HG03060 (cell line): Measurements from ENCODE around the gene GAB1.
A peak's percentile ranks its signal among the peaks of the same experiment; 100 is the strongest.

ENCODE experiments used
- ATAC-seq: cut with Tn5 transposase; IDR thresholded peaks from one replicate; pipeline ENCODE4 v1.9.1; 2021; ENCODE audit warnings: low read depth, moderate number of reproducible peaks; ENCODE audit not compliant: unreplicated experiment

The GAB1 gene

DNA sequence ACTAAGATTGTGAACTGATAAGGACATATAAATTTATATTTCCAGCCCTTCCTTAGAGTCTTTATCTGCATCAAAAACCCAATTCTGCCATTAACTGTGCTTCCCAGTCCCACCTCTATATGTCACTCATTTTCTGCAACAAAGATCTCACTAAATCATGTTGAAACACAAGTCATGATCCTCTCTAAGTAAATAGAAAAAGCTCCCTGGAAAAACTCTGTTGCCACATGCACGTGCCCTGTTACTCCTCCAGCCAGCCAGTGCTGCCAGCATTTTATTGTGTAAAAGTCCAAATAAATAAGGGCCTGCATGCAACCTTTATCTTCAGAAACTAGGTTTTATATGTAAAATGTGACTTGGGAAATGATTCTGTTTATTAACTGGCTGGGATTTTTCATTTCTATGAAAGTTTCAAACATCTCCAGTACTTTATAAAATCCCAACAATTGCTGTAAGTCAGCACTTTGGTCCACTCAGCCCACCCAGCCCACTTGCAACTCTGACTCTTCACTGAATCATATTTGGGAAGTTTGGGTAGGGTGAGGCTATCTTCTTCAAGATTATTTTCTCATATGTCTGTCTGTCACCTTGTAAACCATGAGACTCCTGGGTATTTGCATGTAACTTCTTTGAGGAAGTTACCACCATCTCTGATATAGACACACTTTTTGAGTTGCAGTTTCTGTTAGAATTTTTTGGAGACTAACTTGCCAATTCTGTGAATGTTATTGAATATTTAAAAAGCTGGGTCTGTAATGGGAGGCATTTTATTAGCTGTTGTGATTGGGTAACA, 136.9 kb downstream of the GAB1 start:
- no peak for ATAC-seq

DNA sequence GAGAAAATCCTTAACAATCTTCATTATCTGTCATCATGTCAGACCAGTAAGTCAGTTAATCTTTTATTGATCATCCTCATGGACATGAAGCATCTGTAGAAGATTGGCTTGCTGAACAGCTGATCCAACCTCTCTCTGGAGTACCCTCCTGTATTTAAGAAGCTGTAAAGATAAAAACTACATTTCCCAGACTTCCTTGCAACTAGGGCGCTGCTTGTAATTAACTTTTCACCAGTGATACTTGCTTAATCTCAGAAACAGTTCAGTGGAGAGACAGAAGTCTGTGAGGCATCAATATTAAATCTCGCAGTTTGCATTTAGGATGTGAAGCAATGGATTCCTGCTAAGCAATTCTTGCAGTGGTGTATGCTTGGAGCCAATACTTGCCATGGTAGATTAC, 140.8 kb downstream of the GAB1 start:
- no peak for ATAC-seq

DNA sequence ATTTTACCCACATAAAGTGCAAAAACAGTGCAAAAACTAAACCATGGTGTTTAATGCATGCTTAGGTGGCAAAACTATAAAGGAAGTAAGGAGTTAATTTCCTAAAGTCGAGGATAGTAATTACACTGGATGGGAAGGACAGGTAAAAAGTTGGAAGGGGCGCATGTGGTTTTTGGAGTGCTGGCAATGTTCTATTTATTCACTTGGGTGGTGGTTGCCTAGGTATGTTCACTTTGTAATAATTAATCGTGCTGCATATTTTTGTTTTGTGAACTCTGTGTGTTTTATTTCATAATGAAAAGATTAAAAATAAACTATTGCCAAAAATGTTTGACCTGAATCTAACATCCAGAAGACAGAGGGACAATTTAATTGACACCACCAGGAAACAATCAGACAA, 144.7 kb downstream of the GAB1 start:
- ATAC-seq, result no peak

DNA sequence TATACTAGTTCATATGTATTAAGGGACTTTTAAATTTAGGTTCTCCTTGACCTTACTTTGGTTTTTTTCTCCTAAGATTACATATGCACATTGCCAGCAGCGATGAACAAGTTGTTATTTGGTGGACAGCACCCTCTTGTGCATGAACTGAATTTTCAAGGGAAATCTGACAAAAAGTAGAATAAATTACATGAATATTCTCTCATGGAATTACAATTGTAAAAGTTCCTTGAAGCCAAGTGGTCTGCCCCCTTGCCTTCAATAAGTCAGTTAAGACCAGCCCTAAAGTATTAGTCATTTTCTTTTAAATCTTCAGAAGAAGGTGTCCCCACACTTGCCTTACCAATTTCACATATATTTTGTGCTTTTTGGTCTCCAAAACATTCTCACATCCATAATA, 146.2 kb downstream of the GAB1 start:
- peak; percentile 62 for ATAC-seq

DNA sequence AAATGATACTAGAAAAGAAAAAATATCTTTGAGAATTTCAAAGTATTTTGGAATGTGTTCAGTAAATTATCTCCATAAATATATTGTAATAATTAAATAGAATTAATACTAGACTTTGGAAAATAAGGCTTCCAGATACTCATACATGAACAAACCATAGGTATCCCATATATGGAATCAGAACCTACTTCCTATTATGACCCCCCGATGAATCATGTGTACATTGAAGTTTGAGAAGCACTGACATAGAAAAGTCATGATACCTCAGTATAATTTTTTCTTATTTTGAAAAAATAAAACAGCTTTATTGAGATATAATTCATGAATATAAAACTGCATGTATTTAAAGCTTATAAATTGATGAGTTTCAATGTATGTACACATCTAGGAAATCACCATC, 149.6 kb downstream of the GAB1 start:
- ATAC-seq, result no peak

DNA sequence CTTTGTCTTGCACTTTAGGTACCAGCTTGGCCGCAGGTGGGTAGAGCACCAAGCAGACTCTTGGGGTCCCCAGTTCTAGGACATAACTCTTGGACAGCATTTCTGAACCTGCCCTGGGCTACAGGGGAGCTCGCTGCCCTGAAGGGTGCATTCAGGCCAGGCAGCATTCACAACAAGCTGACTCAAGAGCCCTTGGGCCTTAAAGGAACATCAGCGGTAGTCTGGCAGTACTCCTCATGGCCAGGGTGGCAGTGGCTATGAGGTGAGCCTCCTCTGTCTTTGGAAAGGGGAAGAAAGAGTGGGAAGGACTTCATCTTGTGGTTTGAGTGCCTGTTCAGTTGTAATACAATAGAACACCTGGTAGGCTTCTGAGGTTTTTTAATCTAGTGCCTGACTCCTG, 152.0 kb downstream of the GAB1 start:
- no peak for ATAC-seq

DNA sequence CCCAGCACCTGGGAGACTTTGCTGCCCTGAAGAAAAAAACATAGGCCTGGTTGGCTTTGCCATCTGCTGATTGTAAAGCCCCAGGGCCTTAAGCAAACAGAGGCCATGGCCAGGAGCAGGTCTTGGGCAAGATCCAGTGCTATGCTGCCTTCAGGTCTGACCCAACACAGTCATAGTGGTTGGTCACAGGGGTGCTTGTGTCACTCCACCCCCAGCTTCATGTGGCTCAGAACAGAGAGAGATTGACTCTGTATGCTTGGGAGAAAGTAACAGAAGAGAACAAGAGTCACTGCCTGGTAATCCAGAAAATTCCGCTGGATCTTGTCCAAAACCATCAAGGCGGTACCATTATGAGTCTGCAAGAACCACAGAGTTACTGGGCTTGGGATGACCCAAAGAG, 152.4 kb downstream of the GAB1 start:
- ATAC-seq, result no peak

DNA sequence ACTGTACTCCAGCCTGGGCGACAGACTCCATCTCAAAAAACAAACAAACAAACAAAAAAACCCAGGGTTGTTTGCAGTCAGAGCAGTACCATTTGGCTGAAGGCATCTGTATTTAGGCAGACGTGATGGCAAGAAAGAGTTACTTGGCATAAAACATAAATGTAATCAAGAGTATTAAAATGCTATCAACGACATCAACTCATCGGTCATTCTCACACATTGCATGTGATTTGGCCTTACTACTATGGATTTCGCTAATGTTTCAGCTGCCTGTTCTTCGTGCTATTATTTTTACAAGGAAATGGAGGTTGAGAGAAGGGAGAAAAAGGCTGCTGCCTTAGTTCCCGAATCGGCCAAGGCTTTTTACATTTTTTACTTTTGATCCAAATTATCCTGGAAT, 161.3 kb downstream of the GAB1 start:
- no peak for ATAC-seq

DNA sequence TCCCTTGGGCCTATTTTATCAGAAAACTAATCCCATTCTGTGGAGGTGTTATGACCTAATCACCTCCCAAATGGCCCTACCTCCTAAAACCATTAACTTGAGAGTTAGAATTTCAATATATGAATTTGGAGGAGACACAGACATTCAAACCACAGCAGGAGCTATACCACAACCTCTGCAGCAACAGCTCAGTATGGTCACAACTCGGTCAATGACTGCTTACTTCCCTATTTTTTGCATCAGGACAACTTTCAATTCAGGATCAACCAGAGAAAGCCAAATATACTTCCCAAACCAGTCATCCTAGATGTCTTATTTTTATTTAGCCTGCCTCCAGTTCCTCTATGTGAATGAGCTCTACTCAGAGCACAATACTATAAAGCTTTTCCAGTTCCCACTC, 165.6 kb downstream of the GAB1 start:
- no peak for ATAC-seq

DNA sequence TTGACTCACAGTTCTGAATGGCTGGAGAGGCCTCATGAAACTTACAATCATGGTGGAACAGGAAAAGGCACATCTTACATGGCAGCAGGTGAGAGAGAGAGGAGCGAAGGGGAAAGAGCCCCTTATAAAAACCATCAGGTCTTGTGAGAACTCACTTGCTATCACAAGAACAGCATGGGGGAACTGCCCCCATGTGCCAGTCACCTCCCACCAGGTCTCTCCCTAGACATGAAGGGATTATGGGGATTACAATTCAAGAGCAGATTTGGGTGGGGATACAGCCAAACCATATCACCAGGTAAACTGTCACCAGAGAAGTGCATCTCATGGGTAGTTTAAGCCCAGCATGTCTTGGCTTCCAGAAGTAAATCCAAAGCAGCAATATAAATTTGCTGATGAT, 169.4 kb downstream of the GAB1 start:
- ATAC-seq, result no peak

DNA sequence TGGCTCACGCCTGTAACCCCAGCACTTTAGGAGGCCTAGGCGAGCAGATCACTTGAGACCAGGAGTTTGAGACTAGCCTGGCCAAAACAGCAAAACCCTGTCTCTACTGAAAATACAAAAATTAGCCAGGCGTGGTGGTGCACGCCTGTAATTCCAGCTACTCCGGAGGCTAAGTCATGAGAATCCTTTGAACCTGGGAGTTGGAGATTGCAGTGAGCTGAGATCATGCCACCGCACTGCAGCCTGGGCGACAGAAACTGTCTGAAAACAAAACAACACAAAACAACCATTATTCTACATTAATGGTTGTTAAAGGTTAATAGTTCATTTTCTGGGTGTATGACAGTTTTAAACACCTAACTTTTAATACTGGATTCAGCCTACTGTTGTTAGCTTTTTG, 175.2 kb downstream of the GAB1 start:
- no peak for ATAC-seq

DNA sequence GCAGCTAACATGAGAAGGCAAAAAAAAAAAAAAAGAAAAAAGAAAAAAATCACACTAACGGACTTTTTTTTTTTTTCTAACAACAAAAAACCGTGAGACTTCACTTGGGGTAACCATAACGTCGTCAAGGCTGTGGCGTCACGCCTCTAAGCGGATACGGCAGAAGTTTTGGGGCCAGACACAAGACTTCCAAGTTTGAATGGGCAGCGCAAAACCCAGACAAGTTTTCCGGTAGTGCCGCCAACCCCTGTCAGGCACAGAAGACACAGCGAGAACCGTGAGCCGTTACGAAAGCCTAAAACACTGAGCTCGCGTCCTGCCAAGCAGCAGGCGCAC, 176.3 kb downstream of the GAB1 start:
- peak; percentile 32 for ATAC-seq

DNA sequence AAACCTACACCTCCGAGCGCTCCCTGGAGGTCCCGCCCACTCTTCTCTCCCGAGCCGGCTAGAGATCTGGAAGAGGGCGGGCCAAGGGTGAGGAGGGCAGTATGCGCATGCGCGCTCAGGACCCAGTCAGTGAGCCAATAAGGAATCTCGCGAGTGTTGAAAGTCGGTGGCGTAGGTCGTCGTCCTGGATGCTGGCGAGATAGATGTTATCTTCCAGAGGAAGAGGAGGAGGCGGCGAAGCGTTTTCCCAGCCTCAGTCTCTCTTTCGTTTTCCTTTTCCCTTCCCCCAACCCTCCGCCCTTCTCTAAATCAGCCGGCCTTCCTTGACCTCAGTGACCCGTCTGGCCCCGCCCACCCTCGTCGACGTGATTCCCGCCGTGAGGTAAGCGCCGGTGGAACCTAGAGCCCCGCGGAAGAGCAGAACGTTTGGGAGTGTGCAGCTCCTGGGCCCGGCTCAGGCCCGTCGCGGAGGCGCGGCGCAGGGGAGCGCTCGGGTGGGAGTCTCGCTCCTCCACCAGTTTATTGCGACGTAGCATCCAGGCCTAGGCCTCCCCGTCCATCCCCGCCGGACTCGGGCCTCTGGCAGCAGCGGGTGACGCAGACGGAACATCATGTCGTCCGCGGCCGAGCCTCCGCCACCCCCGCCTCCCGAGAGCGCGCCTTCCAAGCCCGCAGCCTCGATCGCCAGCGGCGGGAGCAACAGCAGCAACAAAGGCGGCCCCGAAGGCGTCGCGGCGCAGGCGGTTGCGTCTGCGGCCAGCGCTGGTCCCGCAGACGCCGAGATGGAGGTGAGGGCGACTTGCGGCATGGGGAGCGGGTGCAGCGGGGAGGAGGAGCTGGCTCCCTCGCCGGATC, 176.9 kb downstream of the GAB1 start, which contains the start of gene SMARCA5:
Gene SMARCA5, plus strand, starts transcription at position 389 of the 855 bp plus-strand sequence. Its CDS starts 223 bp downstream, at position 612.
- peak; percentile 78 for ATAC-seq

DNA sequence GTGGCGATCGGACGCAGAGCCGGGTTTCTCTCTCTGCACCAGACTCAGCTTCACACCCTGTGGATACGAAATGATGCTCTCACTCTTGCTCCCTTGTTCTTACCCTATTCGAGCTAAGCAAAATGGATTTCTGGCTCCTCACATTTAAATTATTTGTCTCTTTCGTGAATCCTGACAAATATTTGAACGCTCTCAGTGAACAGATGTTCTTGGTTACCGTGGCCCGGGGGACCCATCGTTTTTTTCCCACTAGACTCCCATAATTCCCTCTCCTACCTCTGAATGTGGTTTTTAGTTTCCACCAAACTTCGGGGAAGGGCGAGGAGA, 177.5 kb downstream of the GAB1 start:
- no peak for ATAC-seq

DNA sequence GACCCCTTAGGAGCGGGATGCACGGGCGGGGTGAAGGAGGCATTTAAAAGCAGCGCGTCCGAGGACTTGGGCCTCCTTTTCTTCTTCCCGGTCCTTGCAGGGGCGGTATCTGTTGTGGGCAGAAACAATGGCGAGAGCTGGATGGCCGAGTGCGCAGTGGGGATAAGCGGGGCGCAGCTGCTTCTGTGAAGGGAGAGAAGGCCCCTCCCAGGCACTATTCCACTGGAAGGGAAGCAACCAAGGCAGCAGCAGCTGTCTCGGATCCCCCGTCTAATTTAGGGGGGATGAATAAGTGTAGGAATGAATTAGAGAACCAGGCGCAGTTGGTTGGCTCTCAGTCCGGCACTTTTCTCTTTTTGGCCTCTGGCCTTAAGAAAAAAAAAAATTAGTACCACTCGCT, 177.8 kb downstream of the GAB1 start:
- no peak for ATAC-seq

DNA sequence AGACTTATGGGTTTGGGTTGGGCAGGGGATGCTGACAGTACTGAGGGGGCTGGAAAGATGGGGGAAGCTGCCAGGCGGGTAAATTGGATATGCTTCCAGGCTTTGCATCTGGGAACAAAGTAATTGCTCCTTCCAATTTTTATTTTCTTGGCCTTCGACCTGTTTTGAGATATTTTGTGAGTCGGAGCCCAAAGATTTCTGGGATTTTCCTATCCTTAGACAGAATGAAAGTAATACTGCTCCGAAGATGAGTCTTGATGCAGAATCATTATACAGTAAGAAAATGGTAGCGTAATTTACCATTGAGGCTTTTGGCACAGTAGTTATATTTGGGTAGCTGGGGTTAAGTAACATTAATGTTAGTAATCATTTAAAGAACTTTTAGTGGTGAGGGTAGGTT, 178.2 kb downstream of the GAB1 start:
- no peak for ATAC-seq

DNA sequence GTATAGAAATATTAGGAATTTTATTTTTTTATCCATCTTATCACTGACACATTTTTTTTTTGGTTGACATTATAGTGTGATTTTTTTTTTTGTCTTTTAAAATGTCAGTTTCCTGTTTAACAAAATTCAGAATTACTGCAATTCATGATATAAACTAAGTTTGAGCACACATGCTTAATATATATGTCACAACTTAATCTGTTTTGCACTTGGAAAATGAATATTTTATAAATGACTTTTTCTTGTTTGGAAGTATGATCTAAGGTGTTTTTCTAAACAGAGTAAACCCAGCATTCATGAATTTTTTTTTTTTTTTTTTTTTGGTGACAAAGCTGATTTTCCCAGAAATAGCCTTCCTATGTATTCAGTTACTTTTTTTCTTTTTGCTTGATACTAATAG, 179.2 kb downstream of the GAB1 start:
- no peak for ATAC-seq

DNA sequence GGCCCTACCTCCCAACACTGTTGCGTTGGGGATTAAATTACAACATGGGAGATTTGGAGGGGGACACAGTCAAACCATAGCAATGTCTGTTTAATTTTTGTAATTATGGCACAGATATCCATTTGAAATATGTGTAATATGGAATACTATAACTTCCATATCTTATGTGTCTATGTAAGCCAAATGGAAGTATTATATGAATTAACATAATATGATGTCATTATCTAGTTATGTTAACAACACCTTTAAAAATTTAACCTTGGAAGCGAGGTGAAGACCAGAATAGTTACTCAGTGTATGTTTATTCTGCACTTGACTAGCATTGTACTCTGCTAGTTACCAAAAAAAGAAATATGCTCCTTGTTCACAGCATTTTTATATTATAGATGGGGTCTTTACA, 181.1 kb downstream of the GAB1 start:
- ATAC-seq, result no peak
